ENCODE results near the gene ZNF77.
"Not testable (repeated sequence)": the region's sequence is repeated elsewhere in the genome, so short reads cannot be mapped to it uniquely, and the experiment has no call there.

Gene ZNF77

GRCh38 chr19:2917275-2918184 lies 27.2 kb downstream of the ZNF77 start:
- no peak for DNase-seq (ENCODE audit: low read depth in 3 of 3)

- DNase-seq (ENCODE audit: low read depth in 3 of 3), result peak in 1 of 3 donors; percentile 17
These were observed 32.5 kb downstream of the ZNF77 start for GRCh38 chr19:2912306-2912705.

- DNase-seq (ENCODE audit: low read depth in 3 of 3), result no peak
These were observed 38.1 kb downstream of the ZNF77 start for GRCh38 chr19:2906631-2907195.

GRCh38 chr19:2905918-2906519 lies 38.8 kb downstream of the ZNF77 start:
- no peak for DNase-seq (ENCODE audit: low read depth in 3 of 3)

GRCh38 chr19:2903326-2903725 lies 41.4 kb downstream of the ZNF77 start:
- DNase-seq (ENCODE audit: low read depth in 3 of 3), result not testable (repeated sequence)

- DNase-seq (ENCODE audit: low read depth in 3 of 3), result no peak
These were observed 42.1 kb downstream of the ZNF77 start for GRCh38 chr19:2902590-2903218.

- peak; percentile 96 to 99 (median 98) for DNase-seq (ENCODE audit: low read depth in 3 of 3)
These were observed 44.2 kb downstream of the ZNF77 start, which contains the start of gene ZNF57 for GRCh38 chr19:2900296-2901252. TSS of gene ZNF57 (plus strand) at chr19:2900928. CDS start at chr19:2901046, 118 bp downstream.

- no peak for DNase-seq (ENCODE audit: low read depth in 3 of 3)
These were observed 48.1 kb downstream of the ZNF77 start for GRCh38 chr19:2896694-2897093.

- not testable (repeated sequence) for DNase-seq (ENCODE audit: low read depth in 3 of 3)
These were observed 54.2 kb downstream of the ZNF77 start for GRCh38 chr19:2890531-2890930.

- peak in 1 of 3 donors; percentile 56 for DNase-seq (ENCODE audit: low read depth in 3 of 3)
These were observed 56.0 kb downstream of the ZNF77 start for GRCh38 chr19:2888731-2889224.

- no peak for DNase-seq (ENCODE audit: low read depth in 3 of 3)
These were observed 57.3 kb downstream of the ZNF77 start for GRCh38 chr19:2887391-2887914.

- no peak for DNase-seq (ENCODE audit: low read depth in 3 of 3)
These were observed 59.0 kb downstream of the ZNF77 start for GRCh38 chr19:2885736-2886135.

GRCh38 chr19:2883686-2884439 lies 60.9 kb downstream of the ZNF77 start:
- DNase-seq (ENCODE audit: low read depth in 3 of 3), result no peak

Data from stimulated activated CD4-positive, alpha-beta T cell treated with anti-CD3 and anti-CD28 coated beads, TNF-alpha, amount 100 ng/mL, for 48 hours (primary cell).